CD4-positive, alpha-beta T cell treated with Interleukin-17A for 4 hours (primary cell): ENCODE results near the gene SDK1.
A peak's percentile ranks its signal among the peaks of the same experiment; 100 is the strongest.
"Not testable (repeated sequence)": the region's sequence is repeated elsewhere in the genome, so short reads cannot be mapped to it uniquely, and the experiment has no call there.

Source experiments
- DNase-seq: peaks from one replicate; pipeline ENCODE4 v3.0.0-alpha.2; 2020; ENCODE audit warnings: mixed read lengths

Gene SDK1

DNA sequence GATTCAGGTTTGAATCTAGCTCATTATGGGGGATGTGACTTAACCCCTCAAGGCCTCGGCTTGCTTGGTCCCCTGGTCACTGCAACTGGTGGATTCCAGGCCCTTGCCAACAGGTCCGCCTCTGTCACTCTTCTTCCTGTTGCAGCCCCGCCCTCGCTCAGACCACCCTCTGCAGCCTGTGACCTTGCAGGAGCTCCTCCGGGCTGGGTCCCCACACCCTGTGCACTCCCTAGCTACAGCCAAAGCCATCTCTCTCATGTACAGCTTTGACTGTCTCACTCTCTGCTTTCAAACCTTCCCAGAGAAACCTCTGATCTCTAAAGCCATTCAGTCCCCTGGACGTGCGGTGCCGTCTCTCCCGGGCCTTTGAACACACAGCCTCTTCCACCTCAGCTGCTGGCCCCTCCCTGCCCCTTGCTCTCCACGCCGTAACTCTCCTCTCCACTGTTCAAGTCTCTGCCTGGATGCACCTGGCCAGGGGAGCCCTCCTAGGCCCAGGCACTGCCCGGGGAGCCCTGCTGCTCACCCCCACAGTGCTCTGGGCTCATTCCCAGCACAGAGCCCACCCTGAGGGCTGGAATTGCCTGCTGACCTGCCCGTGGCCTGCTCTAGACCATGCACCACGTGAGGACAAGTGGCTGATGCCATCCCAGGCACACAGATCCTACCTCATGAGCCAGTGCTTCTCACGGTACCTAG, 895.2 kb downstream of the SDK1 start:
- DNase-seq = no peak

DNA sequence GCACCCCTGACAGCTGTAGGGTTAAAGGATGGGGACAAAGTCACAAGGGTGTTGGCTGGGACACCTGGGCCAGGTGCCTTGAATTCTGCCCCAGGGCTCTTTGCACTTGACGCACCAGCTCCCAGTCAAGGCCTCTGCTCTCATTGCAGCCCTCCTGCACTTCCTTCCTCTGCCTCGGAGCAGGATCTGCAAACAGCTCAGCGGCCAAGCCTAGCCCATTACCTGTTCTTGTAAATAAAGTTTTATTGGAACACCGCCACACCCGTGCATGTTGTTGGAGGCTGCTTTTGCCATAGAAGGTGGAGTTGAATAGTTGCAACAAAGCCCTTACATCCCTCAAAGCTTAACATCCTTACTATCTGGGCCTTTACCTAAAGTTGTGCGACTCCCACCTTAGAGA, 897.2 kb downstream of the SDK1 start:
- no peak for DNase-seq

DNA sequence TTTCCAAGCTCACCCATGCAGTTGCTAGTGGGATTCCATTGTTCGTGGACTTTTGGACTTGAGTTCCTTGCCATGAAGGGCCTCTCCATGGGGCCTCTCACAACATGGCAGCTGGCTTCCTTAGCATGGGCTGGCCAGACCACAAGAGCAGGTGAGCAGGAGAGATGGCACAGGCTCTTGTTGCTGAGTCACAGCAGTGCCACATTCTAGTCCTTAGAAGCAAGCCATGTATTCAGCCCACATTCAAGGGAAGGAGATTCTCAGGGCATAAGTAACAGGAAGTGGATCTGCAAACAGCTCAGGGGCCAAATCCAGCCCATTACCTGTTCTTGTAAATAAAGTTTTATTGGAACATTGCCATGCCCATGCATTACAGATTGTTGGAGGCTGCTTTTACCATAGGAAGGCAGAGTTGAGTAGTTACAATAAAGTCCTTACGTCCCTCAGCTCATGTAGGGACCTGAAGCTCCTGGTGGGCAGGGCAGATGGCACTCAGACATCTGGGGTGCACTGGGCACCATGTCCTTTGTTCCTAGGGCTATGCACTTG, 899.6 kb downstream of the SDK1 start:
- DNase-seq = no peak

DNA sequence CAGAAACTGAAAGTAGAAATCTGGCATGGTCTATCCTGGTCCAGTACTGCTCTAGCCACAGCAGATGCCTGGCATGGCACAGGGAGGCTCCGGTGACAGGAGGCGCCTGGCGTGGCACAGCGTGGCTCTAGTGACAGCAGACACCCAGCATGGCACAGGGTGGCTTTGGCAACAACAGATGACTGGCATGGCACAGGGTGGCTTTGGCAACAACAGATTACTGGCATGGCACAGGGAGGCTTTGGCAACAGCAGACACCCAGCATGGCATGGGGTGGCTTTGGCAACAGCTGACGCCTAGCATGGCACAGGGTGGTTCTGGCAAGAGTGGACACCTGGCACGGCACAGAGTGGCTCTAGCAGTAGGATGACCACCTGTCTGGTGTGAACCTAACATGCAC, 900.5 kb downstream of the SDK1 start:
- no peak for DNase-seq

DNA sequence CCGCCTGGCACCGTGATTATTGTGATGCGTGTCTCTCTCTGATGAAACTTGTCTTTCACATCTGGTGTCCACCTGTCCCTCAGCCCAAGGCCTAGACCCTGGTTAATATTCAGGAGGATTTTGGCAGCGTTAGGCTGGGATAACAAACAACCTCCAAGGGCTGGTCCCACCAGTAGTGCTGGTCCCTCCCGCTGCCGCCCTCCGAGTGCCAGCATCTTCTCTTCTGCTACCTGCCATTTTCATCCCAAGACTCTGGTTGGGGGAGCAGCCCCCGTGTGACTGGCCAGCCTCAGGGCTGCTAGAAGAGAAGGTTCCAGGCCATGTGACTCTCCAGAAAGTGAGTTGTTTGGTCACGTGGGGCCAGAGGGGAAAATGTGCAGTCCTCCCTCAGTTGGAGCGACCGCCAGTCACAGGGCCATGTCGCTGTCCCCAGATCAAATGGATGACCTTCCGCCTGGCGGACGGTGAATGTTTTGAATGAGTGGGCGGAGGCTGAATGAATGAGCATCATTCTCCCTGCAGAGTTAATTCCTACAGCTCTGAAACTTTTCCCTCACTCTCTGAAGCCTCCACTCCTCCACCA, 901.2 kb downstream of the SDK1 start:
- DNase-seq = no peak

DNA sequence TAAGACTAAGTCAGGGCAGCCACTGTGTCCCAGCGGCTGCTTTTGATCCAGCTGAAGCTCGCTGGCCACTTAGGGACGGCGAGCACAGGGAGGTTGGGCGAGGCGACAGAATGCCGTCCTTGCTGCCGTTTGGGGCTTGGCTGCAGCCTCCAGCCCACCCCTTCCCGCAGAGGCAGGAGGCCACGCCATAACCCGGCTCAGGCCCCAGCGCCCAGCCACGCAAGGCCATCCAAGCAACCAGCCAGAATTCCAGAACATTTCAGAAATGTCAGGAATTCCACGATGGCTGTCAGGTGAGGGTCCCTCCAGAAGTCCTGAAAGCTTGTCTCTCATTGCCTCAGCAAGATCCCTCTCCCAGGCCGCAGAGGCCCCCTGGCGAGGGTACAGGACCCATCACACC, 901.9 kb downstream of the SDK1 start:
- DNase-seq = no peak

DNA sequence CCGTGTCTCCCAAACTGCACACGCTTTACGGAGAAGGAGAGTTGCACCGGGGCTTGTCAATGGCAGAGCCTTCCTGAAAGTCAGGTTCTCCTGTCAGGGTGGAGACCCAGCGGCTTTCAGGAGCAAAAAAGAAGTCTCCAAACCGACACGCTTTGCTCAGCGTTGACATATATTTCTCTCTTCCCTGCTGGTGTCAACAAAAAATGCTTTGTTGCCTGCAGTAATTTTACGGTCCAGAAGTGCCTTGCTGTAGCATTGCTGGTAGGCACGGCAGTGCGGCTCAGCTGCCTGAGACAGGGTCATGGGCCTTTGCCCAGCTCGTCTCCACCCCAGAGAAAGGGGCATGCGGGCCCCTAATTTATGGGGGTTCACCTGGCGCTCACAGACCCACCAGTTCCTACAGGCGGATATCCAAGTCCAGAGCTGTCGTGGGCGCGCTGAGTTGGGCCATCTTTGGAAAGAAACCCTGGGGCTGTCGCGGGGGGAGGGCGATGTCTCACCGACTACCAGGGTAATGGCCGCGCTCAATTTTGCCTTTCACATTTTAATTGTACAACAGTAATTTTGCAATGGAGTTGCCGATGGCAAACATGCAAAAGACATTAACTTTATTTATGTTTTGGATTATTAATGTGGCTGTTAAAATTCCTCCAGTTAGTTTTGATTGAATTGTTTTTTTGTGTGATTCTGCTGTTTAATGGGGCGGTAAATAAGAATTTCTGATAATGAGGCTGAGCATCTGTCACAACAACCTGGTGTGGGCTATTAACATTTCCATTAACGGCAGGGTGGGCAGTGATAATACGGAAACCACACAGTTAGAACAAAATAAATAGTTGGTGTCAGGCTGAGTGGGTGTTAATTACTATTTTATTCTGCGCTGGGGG, 902.8 kb downstream of the SDK1 start:
- DNase-seq = no peak

DNA sequence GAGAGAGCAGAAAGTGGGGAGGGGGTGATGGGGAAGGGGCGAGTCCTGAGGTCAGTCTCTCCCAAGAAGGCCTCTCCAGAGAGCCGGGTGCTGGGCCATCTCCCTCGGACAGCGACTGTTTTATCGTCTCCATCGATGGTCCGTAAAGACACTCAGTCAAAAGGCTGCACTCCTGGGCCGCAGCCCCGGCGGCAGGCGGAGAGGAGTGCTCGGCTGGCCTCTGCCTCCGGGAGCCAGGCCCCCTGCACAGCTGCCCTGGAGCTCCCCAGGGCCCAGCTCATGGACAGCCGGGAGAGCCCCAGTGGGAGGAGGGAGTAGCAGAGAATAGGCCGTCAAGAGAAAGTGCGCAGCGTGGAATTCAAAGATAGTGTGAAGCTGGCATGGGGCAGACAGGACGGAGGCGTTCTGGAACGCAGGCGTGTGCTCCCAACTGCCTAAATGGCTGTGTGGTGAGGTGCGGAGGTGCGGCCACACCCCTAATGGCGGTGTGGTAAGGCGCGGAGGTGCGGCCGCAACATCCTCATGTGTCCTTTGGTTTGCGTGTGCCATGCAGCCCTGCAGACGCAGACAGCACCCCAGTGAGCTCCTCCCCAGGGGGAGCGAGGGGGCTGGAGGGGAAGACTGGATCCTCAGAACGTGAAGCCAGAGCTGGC, 903.6 kb downstream of the SDK1 start:
- peak; percentile 51 for DNase-seq

DNA sequence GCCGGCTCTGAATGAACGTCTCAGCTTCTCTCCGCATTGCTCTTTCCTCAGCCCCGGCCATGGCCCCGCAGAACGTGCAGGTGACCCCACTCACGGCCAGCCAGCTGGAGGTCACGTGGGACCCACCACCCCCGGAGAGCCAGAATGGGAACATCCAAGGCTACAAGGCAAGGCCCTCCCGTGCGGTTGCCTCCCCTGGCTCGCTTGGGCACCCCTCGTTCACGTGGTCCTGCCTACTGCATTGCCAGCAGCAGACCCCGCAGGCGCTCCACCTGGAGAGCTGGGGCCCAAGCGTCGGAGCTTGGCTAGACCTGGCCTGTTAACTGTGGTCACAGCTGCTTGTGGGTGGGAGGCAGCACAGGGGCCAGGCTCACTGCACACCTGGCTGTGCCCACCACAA, 904.8 kb downstream of the SDK1 start:
- no peak for DNase-seq

DNA sequence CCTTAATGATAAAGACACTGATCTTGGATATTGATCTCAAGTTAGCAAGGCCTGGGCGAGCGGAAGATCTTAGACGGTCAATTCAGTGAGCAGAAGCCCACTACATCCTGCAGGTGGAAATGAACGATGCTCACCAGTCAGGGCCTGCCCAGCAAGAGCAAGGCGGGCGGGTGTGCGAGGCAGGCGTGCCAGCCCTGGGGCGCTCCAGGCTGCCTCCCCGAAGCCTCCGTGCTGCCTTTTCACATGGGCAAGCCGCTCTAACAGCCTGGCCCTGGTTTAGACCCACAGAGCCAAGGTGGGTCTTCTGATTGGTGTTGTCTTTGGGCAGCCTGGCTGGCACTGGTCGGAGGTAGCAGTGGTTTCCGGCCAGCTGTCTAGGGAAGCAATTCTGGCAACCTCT, 906.0 kb downstream of the SDK1 start:
- DNase-seq = no peak

DNA sequence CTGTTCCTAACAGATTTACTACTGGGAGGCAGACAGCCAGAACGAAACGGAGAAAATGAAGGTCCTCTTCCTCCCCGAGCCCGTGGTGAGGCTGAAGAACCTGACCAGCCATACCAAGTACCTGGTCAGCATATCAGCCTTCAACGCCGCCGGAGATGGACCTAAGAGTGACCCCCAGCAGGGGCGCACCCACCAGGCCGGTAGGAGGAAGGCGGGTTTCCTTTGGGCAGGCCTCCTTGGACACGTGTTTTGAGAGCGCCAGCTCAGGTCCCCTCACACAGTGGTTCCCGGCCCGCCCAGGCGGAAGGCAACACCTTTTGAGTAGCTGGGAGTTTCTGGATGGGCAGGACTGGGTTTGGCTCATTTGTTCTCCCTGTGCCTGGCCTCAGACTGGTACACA, 907.0 kb downstream of the SDK1 start:
- DNase-seq = no peak

DNA sequence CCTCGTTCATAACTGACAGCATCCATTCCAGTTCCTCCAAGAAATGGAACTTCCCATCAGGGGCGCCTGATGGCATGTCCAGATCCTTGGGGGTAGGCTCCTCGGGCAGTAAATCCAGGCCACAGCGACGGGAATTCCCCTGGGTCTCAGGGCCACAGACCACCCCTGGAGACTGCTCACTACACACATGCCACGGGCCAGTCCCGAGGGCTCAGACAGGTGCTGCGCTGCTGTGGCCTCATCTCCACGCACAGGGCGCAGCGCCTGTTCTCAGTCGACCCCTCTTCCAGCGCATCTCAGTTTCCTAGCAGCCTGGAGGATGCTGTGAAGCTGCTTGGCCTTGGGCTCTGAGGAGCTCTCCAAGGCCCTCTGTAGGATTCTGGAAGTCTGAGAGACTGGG, 907.5 kb downstream of the SDK1 start:
- DNase-seq = no peak

DNA sequence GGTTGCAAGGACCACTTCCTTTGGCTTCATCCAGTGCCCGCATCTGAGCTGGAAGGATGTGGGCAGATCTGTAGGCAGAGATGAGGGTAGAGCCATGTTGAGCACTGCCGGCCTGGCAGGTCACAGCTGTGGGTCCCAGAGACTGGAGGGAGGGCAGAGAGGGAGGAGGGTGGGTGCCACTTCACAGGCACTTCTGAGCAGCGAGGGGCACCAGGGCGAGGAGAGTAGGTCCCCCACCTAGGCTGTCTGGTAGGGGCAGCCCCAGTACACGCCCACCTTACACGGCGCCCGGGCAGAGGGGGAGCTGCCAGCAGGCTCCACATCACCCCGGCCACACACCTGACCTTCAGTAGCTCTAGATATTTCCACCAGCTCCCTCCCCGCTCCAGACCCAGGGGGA, 908.1 kb downstream of the SDK1 start:
- DNase-seq = no peak

DNA sequence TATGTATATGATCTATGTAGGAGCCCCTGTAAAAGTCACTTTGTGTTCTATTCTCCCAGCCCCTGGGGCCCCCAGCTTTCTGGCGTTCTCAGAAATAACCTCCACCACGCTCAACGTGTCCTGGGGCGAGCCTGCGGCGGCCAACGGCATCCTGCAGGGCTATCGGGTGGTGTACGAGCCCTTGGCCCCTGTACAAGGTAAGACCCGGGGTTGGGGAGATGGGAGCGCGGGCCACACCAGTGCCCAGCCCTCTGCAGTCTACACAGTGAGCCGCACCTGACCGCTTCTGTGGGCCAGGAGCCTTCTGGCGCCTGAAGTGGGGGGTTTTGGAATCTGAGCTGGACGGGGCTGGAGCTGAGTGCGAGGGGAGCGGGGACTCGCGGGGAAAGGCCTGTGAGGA, 908.9 kb downstream of the SDK1 start:
- DNase-seq = no peak

DNA sequence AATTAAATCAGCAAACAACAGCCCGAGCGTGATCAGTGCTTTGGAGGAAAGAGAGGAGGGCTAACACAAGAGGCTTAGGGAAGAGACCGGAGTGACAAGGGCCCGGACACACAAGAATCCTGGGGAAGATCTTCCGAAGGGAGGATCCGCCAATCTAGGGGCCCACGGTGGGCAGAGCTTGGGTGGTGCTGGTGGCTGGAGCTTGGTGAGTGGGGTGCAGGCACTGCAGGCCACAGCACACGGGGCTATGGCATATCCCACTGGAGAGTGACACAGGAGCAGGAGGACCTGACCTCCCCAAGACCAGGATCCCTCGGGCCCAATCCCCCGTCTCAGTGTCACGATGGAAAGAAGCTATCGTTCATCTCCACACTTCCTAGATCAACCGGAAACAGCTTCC, 909.8 kb downstream of the SDK1 start:
- no peak for DNase-seq

DNA sequence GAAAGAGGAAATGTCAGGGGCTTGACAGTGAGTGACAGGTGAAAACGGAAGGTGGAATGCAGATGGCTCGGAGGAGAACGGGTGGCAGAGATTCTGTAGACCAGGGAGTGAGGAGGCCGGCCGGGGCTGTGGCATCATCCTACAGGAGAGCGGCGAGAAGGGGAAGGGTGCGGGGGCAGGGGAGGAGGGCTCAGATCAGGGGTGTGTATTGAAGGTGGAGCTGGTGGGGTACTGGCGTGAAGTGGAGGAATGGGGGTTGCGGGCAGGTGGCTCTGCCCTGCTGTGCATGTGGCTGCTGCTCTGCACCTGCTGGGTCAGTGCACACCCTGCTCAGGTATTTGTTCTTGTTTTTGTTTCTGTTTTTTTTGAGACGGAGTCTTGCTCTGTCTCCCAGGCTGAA, 910.2 kb downstream of the SDK1 start:
- DNase-seq = no peak

DNA sequence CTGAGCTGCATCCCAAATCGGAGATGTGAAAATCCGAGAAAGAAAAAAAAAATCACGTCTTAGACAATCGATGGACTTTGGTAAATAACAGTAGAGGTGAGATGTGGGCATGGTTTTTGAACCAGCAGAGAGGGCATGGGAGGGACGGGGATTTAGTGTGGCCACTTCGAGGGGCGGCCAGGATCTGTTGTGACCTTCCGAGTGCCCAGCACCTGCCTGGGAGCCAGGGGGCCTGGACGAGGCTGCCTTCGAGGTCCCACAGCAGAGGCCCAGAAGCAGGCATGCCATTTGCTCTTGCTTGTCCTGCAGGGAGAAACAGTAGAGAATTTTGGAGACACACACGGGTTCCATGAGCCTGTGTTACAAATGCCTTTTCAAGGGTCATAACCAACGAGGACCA, 911.3 kb downstream of the SDK1 start:
- DNase-seq = no peak

DNA sequence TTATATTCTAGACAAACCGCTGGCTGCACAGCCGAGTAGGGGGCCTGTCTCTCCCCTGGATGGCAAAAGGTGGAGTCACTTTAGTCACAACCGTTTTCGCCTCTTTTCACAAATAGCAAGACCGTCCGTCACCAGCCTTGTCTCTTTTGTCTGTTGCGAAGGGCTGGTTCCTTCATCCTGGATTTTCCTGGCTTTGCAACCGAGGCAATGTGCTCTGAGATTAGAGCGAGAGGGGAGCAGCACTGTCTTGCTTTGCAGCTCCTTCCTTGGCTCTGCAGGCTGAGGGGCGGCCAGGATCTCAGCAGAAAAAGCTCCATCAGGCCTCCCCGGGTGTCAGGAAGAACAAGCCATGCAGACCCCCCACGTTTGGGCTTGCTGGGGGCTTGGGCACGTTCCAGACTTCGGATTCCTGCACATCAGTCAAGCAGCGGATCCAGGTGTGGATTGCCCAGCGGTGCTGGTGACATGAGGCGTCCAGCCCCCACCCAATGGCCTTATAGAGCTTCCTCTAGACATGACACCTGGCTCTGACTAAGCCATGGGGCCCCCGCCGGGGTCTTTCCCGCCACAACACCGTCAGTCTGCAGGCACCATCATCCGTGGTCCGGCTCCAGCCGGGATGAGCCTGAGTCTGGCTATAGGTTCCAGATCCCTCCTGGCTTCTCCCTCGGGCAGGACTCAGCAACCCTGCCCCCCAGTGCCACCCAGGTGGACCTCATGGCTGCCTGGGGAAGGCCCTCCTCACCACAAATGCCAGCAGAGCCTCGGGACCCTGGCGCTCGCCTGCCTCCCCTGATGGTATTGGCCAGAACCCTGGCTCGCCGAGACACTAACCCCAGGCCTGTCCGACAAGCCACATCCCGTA, 913.5 kb downstream of the SDK1 start:
- no peak for DNase-seq

DNA sequence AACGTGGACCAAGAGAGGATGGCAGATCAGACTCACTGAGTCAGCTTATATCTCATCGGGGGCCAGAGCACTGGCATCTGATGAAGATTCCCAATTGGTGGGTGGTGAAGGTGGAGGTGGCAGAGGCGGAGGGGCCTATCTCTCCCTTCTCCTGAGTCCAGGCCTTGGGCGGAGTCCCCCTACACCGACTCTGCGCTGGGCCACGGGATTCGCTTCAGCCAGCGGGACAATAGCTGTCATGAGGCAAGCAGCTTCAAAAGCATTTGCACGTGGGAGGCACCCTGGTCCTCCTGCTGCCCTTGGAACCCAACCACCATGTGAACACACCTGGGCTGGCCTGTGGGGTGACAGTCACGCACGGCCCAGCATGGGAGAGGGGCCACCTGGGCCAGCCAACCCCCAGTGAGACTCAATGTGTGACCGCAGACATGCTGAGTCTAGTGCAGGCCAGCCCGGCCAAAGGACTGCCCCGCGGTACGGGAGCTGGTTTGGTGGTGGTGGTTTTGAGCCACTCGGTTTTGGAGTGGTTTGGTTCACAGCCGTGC, 914.2 kb downstream of the SDK1 start:
- DNase-seq = no peak

DNA sequence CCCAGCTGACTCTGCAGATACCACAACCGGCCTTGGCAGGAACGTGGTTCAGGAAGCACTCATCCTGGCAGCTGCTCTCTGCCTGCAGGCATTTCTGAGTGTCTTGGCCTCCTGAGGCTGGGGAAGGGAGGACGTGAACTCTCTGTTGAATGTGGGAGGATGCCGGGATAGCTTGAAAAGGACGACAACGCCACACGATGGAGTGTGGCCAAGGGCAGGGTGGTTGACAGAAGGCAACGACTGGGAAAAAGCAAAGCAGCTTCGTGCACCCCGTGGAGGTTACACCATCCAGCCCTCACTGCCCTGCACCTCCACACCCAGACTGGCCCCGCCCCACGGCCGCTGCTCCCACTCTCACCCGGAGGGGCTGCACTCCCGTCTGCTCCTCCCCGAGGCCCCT, 915.0 kb downstream of the SDK1 start:
- no peak for DNase-seq

DNA sequence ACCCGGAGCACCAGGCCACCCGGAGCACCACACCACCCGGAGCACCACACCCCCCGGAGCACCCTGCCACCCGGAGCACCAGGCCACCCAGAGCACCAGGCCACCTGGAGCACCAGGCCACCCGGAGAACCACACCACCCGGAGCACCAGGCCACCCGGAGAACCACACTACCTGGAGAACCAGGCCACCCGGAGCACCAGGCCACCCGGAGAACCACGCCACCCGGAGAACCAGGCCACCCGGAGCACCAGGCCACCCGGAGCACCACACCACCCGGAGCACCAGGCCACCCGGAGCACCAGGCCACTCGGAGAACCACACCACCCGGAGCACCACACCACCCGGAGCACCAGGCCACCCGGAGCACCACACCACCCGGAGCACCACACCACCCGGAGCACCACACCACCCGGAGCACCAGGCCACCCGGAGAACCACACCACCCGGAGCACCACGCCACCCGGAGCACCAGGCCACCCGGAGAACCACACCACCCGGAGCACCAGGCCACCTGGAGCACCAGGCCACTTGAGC, 916.1 kb downstream of the SDK1 start:
- not testable (repeated sequence) for DNase-seq

DNA sequence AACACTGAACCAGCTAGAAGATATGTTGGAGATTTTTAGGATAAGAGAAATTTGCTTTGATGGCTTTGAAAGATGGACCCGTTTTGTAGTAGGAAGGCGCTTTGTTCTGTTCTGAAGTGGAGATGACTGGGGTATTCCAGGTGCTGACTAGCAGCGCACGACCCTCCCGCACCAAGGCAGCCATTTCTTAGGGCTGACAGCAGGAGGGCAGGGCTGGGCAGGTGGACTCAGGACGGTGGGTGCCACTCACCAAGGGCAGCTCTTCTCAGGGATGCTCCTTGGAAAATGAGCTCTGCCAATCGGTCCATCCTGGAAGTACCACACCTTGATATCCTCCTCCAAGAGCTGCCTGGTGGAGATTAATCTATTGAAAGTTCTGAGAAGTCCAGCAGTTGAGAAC, 917.4 kb downstream of the SDK1 start:
- no peak for DNase-seq
